Measurements from ENCODE around the gene MVD.

Gene MVD

GRCh38 chr16:88695218-88695617, 32.3 kb upstream of the MVD start:
- H3K27ac ChIP-seq: no peak overlapping the region
- TF ChIP-seq CTCF (IDR thresholded peaks at IDR 0.05): no peak
- no peak for TF ChIP-seq ZFX (IDR thresholded peaks at IDR 0.05; ENCODE audit: borderline replicate concordance)

GRCh38 chr16:88694221-88695087, 31.6 kb upstream of the MVD start:
- no peak overlapping the region for H3K27ac ChIP-seq
- TF ChIP-seq CTCF (IDR thresholded peaks at IDR 0.05): no peak
- TF ChIP-seq ZFX (IDR thresholded peaks at IDR 0.05; ENCODE audit: borderline replicate concordance): no peak

- H3K27ac ChIP-seq: no peak overlapping the region
- TF ChIP-seq ZFX (IDR thresholded peaks at IDR 0.05; ENCODE audit: borderline replicate concordance) (no peak), CTCF (IDR thresholded peaks at IDR 0.05) (no peak)
Observed at GRCh38 chr16:88693420-88694177, 30.7 kb upstream of the MVD start.

GRCh38 chr16:88692861-88693260, 30.0 kb upstream of the MVD start:
- no peak overlapping the region for H3K27ac ChIP-seq
- TF ChIP-seq ZFX (IDR thresholded peaks at IDR 0.05; ENCODE audit: borderline replicate concordance) (no peak), CTCF (IDR thresholded peaks at IDR 0.05) (no peak)

- TF ChIP-seq CTCF (IDR thresholded peaks at IDR 0.05) (no peak), ZFX (IDR thresholded peaks at IDR 0.05; ENCODE audit: borderline replicate concordance) (no peak)
Observed at GRCh38 chr16:88691924-88692560, 29.2 kb upstream of the MVD start.

GRCh38 chr16:88691129-88691813, 28.4 kb upstream of the MVD start:
- no peak for TF ChIP-seq CTCF (IDR thresholded peaks at IDR 0.05)
- no peak for TF ChIP-seq ZFX (IDR thresholded peaks at IDR 0.05; ENCODE audit: borderline replicate concordance)
- no peak overlapping the region for H3K27ac ChIP-seq

More at GRCh38 chr16:88691924-88692560, 29.2 kb upstream of the MVD start:
- H3K27ac ChIP-seq: no peak overlapping the region
